GM12801 (cell line): ENCODE results near the gene PLAGL2.

ENCODE experiments used
- TF ChIP-seq, protein P1 (sequence below): IDR thresholded peaks from one replicate; pipeline ENCODE4 v1.5.1; 2011; ENCODE audit warnings: control low read depth; ENCODE audit not compliant: insufficient read length; ENCODE audit errors: extremely low read depth

Gene PLAGL2

DNA sequence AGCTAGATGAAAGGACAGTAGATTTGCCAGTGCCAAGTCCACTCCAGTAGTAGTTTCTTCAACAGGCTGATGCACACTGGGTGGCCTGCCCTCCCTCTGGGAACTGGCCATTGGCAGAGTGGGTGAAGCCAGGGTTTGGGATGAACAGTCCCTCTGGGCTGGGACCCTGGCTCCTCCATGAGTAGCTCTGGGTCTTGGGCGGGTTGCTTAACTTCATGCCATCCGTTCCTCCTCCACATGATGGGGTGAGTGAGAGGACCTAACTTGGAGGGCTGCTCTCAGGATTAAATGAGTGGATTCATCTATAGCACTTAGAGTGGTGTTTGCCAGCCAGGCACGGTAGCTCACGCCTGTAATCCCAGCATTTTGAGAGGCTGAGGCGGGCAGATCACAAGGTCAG, 47.2 kb downstream of the PLAGL2 start:
- TF ChIP-seq, protein P1, sequence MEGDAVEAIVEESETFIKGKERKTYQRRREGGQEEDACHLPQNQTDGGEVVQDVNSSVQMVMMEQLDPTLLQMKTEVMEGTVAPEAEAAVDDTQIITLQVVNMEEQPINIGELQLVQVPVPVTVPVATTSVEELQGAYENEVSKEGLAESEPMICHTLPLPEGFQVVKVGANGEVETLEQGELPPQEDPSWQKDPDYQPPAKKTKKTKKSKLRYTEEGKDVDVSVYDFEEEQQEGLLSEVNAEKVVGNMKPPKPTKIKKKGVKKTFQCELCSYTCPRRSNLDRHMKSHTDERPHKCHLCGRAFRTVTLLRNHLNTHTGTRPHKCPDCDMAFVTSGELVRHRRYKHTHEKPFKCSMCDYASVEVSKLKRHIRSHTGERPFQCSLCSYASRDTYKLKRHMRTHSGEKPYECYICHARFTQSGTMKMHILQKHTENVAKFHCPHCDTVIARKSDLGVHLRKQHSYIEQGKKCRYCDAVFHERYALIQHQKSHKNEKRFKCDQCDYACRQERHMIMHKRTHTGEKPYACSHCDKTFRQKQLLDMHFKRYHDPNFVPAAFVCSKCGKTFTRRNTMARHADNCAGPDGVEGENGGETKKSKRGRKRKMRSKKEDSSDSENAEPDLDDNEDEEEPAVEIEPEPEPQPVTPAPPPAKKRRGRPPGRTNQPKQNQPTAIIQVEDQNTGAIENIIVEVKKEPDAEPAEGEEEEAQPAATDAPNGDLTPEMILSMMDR, result no peak

DNA sequence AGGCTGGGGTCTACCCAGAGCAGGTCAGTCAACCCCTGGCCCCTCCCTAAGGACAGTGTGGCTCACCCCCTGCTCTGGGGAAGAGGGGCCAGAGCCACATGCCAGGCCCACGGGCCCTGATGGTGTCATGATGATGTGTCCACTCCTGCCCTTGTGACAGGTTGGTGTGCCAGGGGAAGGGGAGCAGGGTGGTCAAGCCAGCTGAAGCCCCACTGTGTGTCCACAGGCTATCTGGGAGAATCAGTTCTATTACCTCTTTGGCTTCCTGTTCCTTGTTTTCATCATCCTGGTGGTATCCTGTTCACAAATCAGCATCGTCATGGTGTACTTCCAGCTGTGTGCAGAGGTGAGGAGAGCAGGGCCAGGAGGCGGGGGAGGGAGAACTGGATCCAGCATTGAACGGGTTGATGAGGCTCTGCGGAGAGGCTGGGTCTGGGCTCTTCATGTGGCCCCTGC, 47.7 kb downstream of the PLAGL2 start:
- TF ChIP-seq, protein P1, result no peak

DNA sequence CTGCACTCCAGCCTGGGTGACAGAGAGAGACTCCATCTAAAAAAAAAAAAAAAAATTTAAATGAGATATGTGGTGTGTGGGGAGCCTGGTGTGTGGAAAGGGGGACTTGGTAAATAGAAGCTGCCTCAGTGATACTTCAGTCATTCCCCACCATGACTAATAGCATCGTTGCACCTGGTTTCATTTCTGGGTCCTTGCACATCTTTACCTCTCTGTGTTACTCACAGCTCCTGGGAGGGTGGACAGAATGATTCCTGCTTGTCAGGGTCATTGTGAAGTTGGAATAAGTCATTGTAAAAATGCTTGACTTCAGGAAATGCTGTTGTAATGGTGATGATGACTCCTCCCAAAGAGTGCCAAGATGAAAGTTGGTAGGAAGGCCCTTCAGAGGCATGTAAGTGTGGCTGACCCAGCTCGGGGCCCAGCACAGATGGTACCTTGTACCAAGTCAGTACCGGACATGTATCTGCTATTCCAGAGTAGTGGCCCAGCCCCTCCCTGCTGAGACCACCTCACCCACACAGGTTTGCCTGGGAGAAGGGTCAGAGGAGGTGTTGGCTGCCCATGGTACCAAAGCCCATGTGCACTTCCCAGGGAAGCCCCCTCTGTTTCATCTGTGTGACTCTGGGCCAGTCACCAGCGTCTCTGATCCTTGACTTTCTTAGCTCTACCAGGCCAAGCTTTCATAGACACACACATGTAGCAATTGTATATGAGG, 48.4 kb downstream of the PLAGL2 start:
- TF ChIP-seq, protein P1, result no peak

DNA sequence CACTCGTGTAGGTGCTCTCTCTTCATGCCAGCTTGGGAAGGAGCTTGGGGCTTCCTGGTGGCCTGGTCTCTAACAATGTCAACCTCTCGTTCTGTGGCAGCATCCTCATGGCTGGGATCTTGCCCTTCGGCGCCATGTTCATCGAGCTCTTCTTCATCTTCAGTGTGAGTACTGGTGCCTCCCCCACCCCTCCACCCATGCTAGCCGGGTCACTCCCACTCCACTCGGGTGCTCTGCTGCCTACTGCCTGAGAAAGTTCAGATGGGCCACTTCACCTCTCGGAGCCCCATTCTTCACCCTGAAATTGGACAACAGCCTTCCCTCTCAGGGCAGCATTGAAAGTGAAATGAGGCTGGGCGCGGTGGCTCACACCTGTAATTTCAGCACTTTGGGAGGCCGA, 49.2 kb downstream of the PLAGL2 start:
- TF ChIP-seq, protein P1, result no peak

DNA sequence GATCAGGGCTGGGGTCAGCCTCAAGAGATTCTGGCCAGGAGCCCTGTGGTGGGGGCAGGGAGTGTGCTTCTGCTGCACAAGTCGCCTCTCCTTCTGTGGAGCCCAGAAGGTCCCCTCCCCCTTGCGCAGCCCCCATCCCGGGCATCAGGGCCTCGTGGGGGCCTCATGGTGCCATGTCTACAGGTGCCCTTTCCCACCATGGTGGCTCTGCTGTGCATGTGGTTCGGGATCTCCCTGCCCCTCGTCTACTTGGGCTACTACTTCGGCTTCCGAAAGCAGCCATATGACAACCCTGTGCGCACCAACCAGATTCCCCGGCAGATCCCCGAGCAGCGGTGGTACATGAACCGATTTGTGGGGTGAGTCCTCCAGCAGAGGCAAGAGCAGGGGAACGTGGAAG, 49.9 kb downstream of the PLAGL2 start:
- TF ChIP-seq, protein P1, result no peak

DNA sequence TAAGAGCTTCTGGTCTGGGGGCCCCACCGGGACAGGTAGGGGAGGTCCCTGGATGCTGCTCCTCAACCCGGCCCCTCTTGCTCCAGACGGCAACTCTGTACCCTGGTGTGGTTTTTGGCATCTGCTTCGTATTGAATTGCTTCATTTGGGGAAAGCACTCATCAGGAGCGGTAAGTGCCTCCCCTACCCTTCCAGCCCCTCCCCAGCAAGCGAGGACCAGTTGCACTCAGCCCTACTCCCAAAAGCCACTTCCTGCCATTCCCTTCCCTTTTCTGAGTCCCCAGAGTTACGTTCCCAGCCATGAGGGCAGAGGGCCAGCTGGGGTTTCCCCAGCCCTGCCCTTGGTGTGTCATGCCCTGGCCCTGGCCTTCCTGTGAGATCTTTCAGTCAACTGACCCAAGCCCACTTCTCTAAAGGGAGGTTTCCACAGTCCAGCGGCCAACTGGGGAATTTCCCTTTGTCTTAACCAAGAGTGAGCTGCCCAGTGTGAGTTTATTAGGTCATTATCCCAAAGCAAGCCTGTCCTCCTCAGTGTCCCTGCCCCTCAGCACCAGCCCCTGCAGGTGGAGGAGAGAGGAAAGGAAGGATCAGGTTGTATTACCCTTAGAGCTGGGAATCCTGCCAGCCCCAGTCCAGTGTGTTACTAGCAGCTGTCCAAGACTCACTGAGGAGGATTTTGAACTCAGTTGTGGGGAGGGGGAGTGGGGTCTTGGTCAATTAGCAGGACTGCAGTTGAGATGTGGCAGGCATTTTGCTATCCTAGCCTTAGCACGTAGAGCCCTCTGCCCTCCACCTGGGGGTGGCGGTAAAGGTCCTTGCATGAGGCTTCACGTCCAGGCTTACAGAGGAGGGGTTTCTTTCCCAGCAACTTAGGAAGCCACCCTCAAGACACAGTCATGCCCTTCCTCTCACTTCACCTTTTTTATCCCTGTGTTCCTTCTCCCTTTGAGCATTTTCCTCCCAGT, 52.2 kb downstream of the PLAGL2 start:
- TF ChIP-seq, protein P1, result no peak

DNA sequence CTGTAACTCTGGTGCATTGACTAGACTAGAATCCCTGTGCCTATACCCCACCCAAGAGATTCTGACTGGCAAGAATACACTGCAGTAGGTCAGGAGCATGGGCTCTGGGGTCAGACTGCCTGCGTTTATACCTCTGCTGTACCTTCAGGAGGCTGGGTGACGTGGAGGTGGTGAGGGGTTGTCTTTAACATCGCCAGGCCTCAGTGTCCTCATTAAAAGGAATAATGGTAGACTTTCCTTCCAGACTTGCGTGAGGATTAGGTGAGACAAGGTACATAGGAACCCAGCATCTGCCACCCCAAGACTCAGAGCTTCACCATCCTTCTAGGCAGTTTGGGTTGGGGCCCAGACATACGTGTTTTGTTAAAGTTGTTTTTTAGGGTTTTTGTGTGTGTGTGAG, 53.8 kb downstream of the PLAGL2 start:
- TF ChIP-seq, protein P1, result no peak
